Thyroid gland (tissue), 4 donors: ENCODE data around the gene NCBP1. TPM values are rescaled to one million over a fixed set of nuclear protein-coding genes. Genes with fewer than 3 reads are reported as not detected.

Source experiments
- DNase-seq, 2 donors: peaks; one replicate each; pipeline ENCODE4 v3.0.0-alpha.2; 2019
- H3K27ac ChIP-seq, 3 donors: fragments of 200-600 bp; sonication (generic); 1 replicate in 2 of 3; 2 replicates in 1 of 3; pipeline ENCODE4 v1.5.1; 2016 to 2019; ENCODE audit warnings: mild to moderate bottlenecking in 1 of 3, moderate library complexity in 1 of 3
- H3K27me3 ChIP-seq: fragments of 200-600 bp; sonication (generic); one replicate; pipeline ENCODE4 v1.5.1; 2019
- H3K36me3 ChIP-seq, 2 donors: fragments of 200-600 bp; sonication (generic); one replicate each; pipeline ENCODE4 v1.5.1; 2016 to 2019
- H3K4me1 ChIP-seq, 2 donors: fragments of 200-600 bp; sonication (generic); one replicate each; pipeline ENCODE4 v1.5.1; 2017 to 2019
- H3K4me3 ChIP-seq, 3 donors: fragments of 200-600 bp; sonication (generic); replicated peaks in 1 of 3; 1 replicate in 2 of 3; 2 replicates in 1 of 3; pipeline ENCODE4 v1.5.1; 2016; ENCODE audit warnings: mild to moderate bottlenecking in 1 of 3
- H3K9me3 ChIP-seq: fragments of 200-600 bp; sonication (generic); one replicate; pipeline ENCODE4 v1.5.1; 2017
- POLR2A ChIP-seq, 2 donors: fragments of 450-650 bp; IDR thresholded peaks; one replicate each; pipeline ENCODE4 v1.6.1; 2017; ENCODE audit warnings: antibody characterized with exemption in 2 of 2, mild to moderate bottlenecking in 2 of 2, moderate library complexity in 1 of 2
- WGBS, 2 donors: methylation state at CpG; one replicate each; pipeline ENCODE4 v1.1.5; 2017; 5-methylcytosine and 5-hydroxymethylcytosine counted together
- intact Hi-C: fragments of 100-400 bp; cut with DNase I; formaldehyde crosslinking; loops from one replicate; pipeline ENCODE4 v1.15.1; 2023
- total RNA-seq, 4 donors: library from RNA; depleted of rRNA; stranded (reverse); fragments of >200 nt; gene quantifications; one replicate each; pipeline ENCODE4 v1.2.3, GENCODE V29; 2016
- TF ChIP-seq, protein P1 (sequence below), 6 experiments: fragments of 200-600 bp in 3 of 6; fragments of 450-650 bp in 3 of 6; sonication (generic) in 3 of 6; IDR thresholded peaks; one replicate each; pipeline ENCODE4 v1.5.1; 2016 to 2019; ENCODE audit warnings: antibody characterized with exemption in 6 of 6, mild to moderate bottlenecking in 2 of 6, inconsistent platforms in 1 of 6, moderate library complexity in 1 of 6

NCBP1 gene
- total RNA-seq, 4 donors from 2014 or later: 25.7 to 40.4 (median 28.8) TPM

DNA sequence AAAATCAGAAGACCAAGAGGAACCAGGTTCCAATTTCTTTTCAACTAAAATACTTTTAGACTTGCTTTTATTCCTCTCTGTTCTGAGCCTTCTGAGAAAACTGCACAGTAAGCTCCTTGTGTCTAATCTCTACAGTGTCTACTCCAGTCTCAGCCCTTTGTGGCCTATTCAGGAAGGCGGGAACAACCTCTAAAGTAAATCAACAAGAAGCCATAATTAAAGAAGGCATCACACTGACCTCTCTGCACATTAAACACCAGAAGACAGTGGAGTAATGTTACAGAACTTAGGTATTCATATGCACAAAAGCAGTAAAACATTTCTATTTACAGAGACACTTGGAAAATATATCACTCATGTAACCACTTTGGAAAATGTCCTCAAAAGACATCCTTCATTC, 48.6 kb downstream of the NCBP1 start:
- intact Hi-C loops: no loop called here
- TF ChIP-seq, protein P1, sequence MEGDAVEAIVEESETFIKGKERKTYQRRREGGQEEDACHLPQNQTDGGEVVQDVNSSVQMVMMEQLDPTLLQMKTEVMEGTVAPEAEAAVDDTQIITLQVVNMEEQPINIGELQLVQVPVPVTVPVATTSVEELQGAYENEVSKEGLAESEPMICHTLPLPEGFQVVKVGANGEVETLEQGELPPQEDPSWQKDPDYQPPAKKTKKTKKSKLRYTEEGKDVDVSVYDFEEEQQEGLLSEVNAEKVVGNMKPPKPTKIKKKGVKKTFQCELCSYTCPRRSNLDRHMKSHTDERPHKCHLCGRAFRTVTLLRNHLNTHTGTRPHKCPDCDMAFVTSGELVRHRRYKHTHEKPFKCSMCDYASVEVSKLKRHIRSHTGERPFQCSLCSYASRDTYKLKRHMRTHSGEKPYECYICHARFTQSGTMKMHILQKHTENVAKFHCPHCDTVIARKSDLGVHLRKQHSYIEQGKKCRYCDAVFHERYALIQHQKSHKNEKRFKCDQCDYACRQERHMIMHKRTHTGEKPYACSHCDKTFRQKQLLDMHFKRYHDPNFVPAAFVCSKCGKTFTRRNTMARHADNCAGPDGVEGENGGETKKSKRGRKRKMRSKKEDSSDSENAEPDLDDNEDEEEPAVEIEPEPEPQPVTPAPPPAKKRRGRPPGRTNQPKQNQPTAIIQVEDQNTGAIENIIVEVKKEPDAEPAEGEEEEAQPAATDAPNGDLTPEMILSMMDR (IDR thresholded peaks at IDR 0.05): no peak
- TF ChIP-seq POLR2A (IDR thresholded peaks at IDR 0.05): no peak
- 97 to 98% methylated on average over 1 of the region's 1 CpG for WGBS, 2 donors
- peaks cover 31 to 54% of the 10 kb centered on the region in 2 donors for H3K36me3 ChIP-seq
- no peaks in the 10 kb centered on the region for H3K27me3 ChIP-seq
- H3K4me3 ChIP-seq: no peak overlapping the region
- no peak overlapping the region for H3K27ac ChIP-seq
- no peaks in the 10 kb centered on the region for H3K9me3 ChIP-seq
- DNase-seq: no peak
- H3K4me1 ChIP-seq: no peaks in the 10 kb centered on the region

DNA sequence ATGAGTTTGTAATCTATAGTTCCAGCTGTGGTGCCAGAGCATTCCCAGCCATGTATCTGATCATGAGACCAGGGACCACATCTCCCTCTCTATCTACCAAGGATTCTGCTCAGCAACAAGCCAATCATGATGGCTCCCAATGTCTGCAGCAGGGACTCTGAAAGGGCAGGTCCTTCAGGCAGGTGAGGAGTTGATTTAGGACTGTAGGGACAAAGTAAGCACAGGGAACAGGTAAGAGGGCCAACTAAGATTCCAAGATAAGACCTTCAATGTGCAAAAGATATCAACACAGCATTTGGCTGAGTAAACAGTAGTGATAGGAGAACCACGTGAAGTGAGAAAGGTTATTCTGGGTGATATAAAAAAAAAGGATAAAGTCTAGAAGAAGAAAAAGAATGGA, 55.0 kb downstream of the NCBP1 start:
- no peaks in the 10 kb centered on the region for H3K27me3 ChIP-seq
- intact Hi-C loops: no loop called here
- no peak for DNase-seq
- WGBS, 2 donors: 51 to 53% methylated on average over 1 of the region's 1 CpG
- H3K27ac ChIP-seq: no peak overlapping the region
- H3K9me3 ChIP-seq: no peaks in the 10 kb centered on the region
- no peak overlapping the region for H3K4me3 ChIP-seq
- TF ChIP-seq, protein P1 (IDR thresholded peaks at IDR 0.05): no peak
- no peak for TF ChIP-seq POLR2A (IDR thresholded peaks at IDR 0.05)
- peaks cover 6 to 17% of the 10 kb centered on the region in 2 donors for H3K4me1 ChIP-seq
- H3K36me3 ChIP-seq: peaks cover 21 to 27% of the 10 kb centered on the region in 2 donors

DNA sequence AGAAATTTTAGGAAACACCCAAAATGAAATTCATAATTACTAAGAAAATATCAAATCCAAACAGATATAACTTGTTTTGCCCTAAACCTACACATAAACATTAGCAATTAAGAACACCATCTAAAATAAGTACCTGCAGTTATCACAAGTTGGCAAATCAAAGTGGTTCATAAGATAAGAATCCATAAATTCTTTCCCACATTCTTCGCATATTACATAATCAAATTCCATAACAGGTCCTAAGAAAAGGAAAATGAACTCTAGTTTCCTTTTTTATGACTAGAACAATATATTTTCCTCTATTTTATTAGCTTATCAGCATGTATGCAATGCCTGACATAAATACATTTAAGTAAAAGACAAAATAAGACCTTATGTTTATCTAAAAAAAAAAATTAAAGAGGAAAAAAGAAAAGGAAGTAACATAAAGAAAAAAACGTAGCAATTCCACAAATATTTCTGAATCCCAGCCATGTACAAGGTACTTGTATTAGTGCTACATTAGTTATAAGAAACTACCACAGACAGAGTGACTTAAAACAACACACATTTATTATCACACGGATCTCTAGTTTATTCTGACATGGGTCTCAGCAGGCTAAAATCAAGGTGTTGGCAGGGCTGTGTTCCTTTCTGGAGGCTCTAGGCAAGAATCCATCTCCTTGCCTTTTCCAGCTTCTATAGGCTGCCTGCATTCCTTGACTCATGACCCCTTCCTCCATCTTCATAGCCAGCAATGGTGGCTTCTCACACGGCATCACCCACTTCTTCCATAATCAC, 56.0 kb downstream of the NCBP1 start:
- Histone ChIP-seq H3K27me3 (no peaks in the 10 kb centered on the region), H3K4me3 (no peak overlapping the region), H3K4me1 (peaks cover 10 to 23% of the 10 kb centered on the region in 2 donors), H3K9me3 (no peaks in the 10 kb centered on the region), H3K27ac (no peak overlapping the region), H3K36me3 (peaks cover 12 to 18% of the 10 kb centered on the region in 2 donors)
- DNase-seq: no peak
- TF ChIP-seq POLR2A (IDR thresholded peaks at IDR 0.05): no peak
- TF ChIP-seq, protein P1 (IDR thresholded peaks at IDR 0.05): no peak
- intact Hi-C loops: no loop called here
- 51 to 56% methylated on average over 4 of the region's 4 CpGs for WGBS, 2 donors

DNA sequence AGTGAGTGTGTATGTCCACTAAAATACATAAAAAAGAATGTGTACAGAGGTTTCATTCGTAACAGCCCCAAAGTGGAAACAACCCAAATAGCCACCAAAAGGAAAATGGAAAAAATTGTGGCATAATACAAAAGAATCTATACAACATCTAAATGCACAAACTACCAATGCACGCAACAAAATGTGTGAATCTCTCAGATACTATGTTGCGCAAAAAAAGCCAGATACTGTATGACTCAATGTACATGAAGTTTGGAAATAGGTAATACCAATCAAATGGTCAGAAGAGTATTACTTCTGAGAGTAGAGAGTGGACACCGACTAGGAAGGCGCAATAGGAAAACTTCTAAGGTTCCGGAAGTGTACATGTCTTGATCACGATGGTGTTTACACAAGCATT, 61.1 kb downstream of the NCBP1 start:
- no peak for TF ChIP-seq POLR2A (IDR thresholded peaks at IDR 0.05)
- TF ChIP-seq, protein P1 (IDR thresholded peaks at IDR 0.05): no peak
- no peak overlapping the region for H3K27ac ChIP-seq
- peaks cover 0 to 6% of the 10 kb centered on the region in 2 donors for H3K36me3 ChIP-seq
- whole genome bisulfite sequencing, 2 donors: 83 to 85% methylated on average over 7 of the region's 7 CpGs
- DNase-seq: no peak
- intact Hi-C loops: no loop called here
- peaks cover 22 to 31% of the 10 kb centered on the region in 2 donors for H3K4me1 ChIP-seq
- no peaks in the 10 kb centered on the region for H3K27me3 ChIP-seq
- no peak overlapping the region for H3K4me3 ChIP-seq
- no peaks in the 10 kb centered on the region for H3K9me3 ChIP-seq

DNA sequence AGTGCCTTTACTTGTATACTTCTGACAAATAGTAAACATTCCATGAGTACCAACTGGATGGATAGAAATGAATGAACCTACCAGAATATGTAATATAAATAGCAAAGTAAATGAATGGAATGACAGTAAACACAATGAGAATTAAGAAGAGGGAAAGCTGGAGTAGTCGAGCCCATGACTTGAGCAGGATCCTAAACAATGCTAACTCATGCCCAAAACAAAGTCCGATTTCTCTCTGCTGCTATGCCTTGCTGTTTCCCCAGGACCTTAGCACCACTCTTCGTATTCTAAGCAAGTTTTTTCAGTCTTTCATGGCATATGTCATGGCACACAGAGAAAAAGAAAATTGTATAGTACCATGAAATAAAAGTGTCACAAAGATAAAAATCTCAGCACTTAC, 61.8 kb downstream of the NCBP1 start:
- H3K27me3 ChIP-seq: no peaks in the 10 kb centered on the region
- peaks cover 22 to 30% of the 10 kb centered on the region in 2 donors for H3K4me1 ChIP-seq
- no peaks in the 10 kb centered on the region for H3K9me3 ChIP-seq
- H3K27ac ChIP-seq: no peak overlapping the region
- intact Hi-C loops: no loop called here
- peak overlapping the region in 1 of 3 donors; percentile 81 for H3K4me3 ChIP-seq
- TF ChIP-seq, protein P1 (IDR thresholded peaks at IDR 0.05): no peak
- no peak for TF ChIP-seq POLR2A (IDR thresholded peaks at IDR 0.05)
- 42 to 61% methylated on average over 3 of the region's 3 CpGs for WGBS, 2 donors
- peaks cover 0 to 6% of the 10 kb centered on the region in 2 donors for H3K36me3 ChIP-seq
- no peak for DNase-seq
